Inflammatory macrophage (primary cell): ENCODE measurements around the gene TASOR2.

Experiments
- DNase-seq, 2 donors: peaks; one replicate each; pipeline ENCODE4 v3.0.0-alpha.2; 2020 to 2022
- total RNA-seq, 18 experiments: gene quantifications; one replicate each; lab custom pipeline; 2026; ENCODE audit warnings: mixed read lengths in 6 of 18, inconsistent platforms in 2 of 18; lab: John Stamatoyannopoulos, UW

Gene TASOR2, protein sequence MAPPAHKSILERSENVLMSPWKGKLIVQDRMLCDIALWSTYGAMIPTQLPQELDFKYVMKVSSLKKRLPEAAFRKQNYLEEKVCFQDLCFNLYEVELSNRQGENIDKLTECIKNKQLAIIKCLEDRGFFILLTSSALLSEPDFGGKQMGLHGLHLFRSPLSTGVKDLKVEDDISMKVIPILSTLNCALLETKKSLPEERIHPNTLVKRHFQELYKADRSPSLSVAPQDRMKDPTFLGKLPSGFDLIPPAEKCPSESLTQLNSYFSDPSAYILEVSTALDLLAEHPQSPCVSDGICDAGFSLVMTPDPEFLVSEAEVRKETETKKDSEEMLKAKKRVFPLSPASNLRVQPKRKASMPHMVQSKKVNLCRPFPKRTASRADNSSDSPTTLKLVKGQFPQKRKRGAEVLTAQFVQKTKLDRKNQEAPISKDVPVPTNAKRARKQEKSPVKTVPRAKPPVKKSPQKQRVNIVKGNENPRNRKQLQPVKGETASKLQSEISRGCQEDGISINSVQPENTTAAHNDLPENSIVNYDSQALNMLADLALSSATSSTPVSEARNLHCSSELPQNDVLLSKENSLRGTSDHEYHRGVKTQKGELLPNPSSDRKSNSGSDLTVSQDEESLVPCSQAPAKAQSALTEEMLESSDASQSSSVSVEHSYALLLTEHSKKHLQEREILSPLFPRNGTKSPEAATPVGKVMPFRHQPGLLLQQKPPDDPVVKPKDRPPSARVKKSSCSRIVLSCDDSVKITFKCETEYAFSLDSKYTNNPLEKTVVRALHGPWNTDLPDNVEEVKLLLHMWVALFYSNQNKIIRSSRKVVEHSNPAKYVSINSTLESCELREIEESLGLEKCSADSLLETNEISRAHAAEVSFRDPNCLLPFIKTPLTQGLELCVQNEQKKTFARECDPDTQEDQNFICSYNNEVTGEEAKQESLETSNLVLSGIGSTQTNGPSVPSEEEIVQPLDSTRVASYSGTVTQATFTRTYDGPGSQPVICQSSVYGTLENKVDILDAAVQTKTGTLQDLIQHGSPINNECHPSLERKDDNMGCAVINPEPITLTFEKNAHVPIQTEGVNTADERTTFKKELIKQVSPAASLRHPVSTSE (N-terminal part only)
- 47.9 to 117 (median 65.8) reads per million in 18 experiments for total RNA-seq

DNA sequence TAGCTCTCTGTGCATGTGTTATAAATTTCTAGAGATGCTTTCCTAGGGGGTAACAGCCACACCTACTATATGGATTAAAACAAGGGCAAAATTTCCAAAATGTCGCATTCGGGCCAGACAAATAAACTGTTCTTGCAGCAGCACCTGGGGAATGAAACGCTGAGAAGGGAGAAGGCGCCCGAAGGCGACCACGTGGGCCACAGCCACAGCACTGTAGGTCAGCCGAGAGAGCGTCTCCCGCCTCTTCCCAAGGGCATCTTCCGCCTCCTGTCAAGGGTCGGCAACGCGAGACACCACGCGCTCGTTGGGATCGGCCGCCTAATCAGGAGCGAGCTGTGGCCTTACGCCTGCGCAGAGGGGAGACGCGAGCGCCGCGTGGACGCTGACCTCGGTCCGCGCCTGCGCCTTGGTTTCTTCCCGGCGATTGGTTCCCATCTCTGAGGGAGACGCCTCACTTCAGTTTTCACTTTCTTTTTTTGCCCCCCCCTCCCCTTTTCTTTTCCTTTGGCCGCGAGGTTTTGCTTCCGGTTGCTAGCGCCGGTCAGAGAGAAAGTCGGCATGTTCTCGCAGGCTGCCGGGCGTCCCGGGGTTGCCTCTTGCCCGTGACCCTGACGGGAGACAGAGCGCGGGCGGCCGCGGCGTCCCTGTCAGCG is at the start of gene TASOR2:
Gene TASOR2 (plus strand): TSS at position 521 of the 653 bp plus-strand sequence. CDS start 35,805 bp downstream, outside the sequence.
- peak; percentile 99 for DNase-seq

DNA sequence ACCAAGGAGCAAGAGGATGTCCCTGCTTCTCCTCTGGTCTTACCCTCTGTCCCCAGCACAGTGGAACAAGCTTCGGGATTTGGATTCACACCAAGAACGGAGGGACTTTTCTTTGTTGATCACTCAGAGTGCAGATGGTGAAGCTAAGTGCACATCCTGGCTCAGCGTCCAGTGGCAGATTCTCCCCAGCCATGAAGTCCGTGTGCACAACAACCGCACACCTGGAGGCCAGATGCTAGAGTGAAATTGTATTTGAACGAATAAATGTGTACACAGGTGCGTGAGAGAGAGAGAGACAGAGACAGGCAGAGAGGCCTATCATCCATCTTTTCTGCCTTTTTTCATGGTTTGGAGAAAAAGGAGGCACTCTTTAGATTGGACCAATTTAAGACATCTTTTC is 49.7 kb upstream of the TASOR2 start:
- DNase-seq, result no peak

DNA sequence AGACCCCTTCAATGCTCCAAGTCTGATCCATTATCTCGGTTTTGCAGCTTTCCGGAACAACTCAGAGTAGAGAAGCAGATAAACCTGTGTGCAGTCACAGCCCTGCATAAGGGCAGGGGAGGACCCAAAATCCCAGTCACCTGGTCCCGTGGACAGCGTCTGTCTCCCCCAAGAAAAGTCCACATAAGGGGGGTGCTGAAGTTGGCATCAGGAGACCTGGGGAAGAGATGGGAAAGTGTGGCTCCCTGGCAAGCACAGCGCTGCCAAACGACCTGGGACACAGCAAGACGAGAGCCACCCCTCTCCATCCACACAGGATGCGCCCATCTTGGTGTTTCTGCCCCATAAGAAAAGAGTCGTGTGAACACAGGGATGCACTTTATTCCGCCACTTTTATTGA is 46.1 kb upstream of the TASOR2 start:
- no peak for DNase-seq

DNA sequence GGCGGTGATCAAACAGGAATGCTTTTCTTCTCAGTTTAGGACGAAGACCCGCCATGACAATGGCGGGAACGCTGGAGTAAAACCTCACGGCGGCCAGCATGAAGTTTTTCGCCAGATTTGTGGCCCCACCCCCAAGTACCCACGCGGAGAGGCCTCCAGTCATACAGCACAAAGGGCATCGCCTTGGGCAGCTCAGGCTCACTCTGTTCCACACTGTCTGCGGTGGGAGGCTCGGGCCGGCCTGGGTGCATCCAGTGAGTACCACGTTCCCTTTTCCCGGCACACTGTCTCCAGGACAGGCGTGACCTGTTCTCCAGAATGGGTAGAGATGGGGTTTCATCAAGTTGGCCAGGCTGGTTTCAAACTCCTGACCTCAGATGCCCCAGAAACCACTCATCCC is 45.6 kb upstream of the TASOR2 start:
- no peak for DNase-seq

DNA sequence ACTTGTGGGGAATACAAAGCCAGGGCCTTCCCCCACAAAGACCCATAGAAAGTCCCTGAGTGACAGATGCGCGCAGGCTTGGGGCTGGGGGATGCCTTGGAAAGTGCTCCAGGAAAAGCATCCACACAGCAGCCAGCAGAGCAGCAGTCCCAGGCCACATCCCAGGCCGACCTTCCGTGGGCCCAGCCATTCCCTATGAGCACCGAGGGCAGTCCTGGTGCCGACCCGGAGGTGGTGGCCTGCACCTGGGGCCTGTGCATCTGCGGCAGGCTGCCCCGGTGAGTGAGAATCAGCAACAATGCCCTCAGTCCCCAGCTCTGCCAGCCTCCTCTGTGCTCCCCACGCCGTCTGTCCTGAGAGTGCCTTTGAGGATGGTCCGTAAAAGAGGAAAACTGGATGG is 44.6 kb upstream of the TASOR2 start:
- no peak for DNase-seq

DNA sequence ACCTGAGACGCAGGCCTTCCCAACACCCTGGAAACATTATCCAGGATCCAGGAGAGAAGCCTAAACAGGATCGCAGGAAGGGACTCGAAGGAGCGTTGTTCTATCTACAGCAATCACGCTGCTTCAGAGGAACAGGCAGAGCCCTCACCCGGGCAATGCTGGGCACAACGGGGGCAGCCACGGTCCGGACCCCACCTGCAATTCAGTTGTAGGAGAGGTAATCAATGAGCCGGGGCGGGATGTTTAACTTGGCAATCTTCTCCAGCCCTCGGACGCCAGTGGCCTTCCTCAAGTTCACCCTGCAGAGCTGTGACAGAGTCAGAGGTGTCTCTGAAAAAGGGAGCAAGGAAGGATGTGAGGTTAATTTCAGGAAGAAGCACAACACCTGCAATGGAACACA is 44.1 kb upstream of the TASOR2 start:
- DNase-seq, result no peak

DNA sequence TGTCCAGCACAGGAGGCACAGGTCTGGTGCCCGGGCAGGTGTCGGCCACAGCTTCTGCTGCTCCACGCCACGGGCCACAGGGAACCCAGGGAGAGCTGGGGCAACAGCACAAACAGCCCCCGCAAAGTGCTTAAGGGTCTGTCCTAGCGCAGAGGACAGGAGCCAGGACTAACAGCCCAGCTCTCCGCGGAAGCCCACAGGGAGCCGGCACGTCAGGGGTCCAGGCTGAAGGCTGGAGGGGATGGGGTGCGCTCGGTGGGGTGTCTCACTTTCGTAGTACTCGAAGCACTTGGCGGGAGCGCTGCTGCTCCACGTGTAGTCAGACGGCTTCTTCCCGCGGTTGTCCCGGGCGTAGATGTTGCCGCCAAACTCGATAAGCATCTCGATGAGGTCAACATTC is 43.1 kb upstream of the TASOR2 start:
- no peak for DNase-seq

DNA sequence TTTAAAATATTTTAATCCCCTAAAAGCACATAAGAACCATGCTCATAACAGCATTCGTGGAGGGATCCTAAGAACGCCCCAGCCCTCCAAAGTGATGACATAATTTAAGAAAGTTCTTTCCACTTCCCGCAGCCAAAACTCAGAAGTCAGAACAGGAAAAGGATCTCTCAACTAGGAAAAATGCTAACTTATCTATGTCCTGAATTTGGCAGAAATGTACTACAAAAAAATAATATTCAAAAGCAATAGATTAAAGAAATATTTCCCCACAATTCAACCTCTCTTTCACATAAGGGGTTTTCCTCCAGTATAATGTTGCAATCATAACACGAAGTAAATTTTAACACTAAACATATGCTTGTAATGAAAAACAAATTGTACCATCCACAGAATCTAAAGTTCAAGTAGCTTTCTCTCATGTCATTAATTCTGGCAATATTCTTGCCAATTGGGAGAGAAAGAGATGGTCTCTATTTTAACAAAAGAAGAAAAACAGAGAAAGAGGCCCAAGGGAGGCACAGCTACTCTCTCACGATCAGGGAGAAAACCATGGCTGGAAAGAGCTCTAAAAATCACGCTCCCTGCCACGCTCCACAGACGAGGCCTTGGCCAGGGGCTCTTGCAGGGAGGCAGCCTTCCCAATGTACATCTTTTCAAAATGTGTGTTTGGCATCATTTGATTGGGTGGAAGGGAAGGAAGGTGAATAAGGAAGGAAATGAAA is 41.1 kb upstream of the TASOR2 start:
- no peak for DNase-seq

DNA sequence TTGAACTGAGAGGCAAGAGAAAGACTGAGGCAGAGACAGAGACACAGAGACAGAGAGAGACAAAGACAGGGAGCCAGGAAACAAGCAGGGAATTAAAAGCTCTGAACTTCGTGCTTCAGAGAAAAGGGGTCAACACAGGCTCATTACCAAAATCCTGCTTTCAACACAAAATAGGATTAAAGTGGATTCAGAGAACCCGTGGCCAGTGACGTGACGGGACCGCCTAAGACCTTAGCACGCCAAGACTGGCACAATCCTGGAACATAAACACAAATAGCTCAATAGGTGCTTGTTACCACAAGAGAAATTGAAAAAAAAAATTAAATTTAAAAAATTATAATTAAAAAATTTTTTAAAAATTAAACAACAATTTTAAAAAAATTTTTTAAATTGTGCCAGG is 39.7 kb upstream of the TASOR2 start:
- no peak for DNase-seq

DNA sequence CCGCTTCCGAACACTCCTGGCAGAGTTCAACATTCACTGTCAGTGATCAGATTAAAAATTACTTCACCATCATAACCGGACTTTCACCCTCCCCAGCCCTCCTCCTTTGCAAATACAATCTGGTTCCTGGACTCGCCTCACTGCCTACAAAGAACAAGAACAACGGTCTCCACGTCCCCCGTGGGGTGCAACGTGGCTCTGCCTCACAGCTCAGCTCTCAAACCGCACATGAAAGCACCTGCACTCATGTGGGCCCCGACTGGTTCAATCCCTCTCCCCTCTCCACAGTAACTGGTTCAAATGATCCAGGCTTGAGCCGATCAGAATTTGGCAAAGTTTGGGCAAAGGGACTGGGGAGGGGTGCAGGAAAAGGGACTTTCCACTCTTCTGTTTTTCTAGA is 39.3 kb upstream of the TASOR2 start:
- DNase-seq, result no peak

DNA sequence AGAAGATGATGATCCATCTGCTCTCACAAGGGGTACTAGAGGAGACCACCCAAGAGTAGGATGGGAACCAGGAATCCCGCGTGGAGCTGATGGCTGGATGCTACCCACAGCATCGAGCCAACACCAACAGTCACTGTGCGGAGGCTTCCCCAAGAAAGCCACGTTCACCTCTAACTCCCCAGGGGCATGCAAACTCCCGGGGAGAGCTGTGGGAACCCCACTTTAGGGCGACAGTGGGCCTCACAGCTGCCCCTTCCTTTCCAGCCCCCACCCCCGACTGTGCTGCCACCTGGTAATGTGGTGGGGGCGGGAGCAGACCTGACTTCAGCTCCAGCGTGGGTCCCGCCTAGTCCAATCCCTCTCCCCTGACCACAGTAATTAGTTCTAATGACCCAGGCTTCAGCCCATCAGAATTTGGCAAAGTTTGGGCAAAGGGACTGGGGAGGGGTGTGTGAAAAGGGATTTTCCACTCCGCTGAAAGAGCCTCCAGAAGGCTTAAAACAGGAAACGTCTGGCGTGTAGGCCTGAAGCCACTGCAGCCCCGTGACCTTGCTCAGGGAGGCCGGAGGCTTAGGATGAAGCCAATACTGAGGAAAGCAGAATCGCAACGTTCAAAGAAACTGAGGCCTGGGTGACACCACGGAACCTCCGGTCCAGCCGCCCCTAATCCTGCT is 38.6 kb upstream of the TASOR2 start:
- DNase-seq, result peak; percentile 10 to 37

DNA sequence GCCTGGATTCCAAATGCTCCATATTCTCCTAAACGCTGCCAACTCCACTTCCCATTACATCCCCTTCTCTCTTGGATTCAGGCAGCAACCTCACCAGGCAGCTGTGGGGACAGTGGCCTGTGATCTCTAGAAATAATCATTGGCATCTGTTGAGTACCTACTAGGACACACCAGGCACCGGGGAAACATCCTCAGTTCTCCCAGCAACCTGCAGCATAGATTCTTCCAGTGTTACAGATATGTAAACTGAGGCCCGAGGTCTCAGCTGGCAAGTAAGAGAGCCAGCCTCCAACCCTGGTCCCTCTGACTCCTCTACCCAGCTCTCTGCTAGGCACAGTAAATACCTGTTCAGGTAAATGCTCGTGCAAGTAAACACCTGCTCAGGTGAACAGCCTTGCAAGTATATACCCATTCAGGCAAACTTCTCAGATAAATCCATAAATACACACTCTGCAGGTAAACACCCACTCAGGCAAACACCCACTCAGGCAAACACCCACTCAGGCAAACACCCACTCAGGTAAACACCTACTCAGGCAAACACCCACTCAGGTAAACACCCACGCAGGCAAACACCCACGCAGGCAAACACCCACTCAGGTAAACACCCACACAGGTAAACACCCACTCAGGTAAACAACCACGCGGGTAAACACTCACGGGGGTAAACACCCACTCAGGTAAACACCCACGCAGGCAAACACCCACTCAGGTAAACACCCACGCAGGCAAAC is 37.0 kb upstream of the TASOR2 start:
- no peak for DNase-seq

DNA sequence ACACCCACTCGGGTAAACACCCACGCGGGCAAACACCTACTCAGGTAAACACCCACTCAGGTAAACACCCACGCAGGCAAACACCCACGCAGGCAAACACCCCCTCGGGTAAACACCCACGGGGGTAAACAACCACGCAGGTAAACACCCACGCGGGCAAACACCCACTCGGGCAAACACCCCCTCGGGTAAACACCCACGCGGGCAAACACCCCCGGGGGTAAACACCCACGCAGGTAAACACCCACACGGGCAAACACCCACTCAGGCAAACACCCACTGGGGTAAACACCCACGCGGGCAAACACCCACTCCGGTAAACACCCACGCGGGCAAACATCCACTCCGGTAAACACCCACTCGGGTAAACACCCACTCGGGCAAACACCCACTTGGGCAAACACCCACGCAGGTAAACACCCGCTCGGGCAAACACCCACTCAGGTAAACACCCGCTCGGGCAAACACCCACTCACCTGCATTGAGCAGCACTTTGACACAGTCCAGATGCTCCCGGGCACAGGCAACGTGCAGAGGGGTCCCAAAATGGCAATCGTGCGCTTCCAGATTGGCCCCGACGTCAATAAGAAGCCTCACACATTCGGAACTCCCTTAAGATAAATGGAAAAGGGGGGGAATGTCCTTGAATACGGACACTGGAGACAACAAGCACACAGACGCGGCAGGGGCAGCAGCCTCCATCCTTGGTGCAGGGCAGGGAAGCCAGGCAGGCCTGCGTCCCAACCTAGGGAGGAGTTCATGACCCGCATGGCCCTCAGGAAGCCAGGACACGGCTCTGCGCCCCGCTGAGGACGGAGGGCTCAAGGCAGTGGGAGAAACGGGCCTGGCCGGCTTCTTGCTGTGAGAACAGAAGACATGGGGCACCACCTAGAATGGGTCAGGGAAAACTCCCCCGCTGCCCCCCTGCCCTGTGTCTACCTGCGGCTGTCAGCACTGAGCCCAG is 35.9 kb upstream of the TASOR2 start:
- no peak for DNase-seq

DNA sequence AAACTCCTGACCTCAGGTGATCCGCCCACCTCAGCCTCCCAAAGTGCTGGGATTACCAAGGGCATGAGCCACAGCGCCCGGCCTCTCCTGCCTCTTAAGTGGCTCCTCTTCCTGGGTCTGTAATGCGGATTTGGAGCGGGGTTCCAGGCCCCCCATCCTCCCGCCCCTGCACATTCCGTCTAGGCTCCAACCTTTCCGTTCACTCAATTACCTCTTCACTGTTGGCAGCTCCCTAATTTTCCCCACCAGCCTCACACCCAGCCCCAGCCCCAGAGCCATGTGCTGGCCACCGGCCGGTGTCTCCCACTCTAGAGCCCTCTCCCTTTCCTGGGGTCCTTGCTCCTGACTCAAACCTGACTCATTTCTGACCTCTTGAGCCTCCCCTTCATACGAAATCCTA is 34.9 kb upstream of the TASOR2 start:
- no peak for DNase-seq

DNA sequence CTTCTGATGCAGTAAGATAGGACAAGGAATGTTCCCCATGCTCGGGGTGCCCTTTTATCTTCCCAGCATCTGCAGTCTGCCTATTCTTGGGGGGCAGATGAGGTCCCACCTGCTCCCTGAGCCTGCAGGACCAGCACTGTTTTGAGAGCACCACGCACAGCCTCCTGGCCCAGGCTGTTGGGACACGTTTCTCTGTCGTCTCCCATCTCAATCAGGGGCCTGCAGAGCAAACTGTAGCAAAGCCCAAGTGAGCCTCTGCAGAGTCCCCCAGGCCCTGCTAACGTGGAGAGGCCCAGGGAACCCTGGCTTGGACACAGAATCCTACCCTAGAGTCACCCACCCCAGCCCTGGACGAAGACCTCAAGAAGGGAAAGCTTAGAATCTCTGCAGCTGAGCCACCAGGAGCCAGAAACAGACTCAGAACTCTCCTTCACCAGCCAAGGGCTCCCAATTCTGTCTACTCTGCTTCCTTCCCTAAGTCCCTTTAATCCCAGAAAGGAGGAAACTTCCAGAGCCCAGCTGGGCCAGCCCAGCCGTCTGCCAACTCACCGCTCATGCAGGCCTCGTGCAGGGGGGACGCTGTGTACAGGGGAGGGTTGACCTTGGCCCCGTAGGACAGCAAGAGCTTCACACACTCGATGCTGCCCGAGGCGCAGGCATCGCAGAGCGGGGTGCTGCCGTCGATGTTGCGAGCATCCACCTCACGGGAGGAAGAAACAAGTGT is 33.8 kb upstream of the TASOR2 start:
- DNase-seq, result no peak

DNA sequence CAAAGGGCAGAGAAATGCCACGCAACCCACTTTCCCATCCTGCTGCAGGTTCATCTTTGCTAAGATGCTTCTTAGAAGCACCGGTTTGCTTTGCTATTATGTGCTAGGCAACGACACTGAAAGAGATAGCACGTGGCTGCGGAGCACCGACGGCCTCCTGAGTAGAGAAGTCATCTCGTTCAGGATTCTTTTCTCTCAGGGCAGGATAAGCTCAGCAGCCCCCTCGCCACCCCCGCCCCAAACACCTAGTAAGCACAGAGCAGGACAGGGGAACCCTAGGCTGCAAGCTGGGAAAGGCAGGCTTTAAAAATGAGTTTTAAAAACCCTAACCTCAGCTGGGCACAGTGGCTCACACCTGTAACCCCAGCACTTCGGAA is 33.3 kb upstream of the TASOR2 start:
- no peak for DNase-seq

DNA sequence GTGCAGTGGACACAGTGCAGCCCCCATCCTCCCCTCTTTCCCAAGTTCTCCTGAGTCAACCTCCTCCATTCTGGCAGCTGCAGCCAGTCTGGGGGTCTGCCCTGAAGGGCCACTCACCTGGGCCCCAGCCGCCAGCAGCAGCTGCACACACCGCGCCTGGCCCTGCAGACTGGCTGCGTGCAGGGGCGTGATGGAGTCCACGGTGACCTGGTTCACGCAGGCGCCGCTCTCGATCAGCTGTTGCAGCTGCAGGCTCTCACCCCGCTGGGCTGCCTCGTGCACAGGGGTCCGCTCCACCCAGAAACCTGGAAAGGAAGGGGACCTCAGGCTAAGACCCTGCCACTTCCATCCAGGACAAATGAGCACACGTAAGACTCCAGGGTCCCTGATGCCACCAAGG is 31.9 kb upstream of the TASOR2 start:
- DNase-seq, result no peak

DNA sequence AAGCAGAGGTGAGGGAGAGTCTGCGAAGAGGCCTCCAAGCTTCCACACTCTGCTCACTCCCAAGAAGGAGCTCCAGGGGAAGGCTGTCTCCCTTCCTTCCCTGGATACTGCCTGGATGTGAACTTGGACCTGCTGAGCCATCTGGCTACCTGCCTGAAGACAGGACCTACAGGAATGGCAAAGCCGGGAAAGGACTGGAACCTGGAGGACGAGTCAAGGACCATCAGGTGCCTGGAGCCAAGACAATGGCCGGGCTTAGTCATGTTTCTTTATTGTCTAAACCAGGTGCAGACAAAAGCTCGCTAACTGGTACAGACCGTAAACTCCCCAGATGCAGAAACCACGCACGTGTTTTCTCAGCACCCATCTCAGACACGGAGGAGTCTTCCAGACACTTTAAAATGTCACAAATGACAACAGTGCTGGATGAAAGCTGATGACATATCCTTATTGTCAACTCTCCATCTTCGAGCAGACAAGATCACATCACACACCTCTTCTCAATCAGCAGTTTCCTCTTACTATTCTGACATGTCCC is 30.4 kb upstream of the TASOR2 start:
- no peak for DNase-seq

DNA sequence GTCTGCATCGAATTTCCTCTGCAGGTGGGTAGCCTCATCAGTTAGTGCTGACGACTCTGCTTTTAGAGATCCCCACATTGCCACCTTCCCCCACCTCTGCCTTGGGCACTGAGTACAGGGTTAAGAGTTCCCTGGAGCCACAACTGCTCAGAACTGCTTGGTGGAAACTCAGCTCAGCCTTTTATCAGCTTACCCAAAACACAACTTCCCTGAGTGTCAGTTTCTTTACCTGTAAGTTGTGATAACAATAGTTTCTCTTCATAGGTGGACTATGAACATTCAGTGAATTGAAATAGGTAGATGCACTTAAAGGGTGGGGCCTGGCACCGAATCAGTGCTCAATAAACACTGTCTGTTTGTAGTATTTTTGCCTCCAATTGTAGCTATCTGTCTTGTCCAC is 29.5 kb upstream of the TASOR2 start:
- DNase-seq, result no peak
